ENCODE data around the gene UCN2. TPM values are rescaled to one million over a fixed set of nuclear protein-coding genes. Genes with fewer than 3 reads are reported as not detected.
"Not testable (repeated sequence)": the region's sequence is repeated elsewhere in the genome, so short reads cannot be mapped to it uniquely, and the experiment has no call there.

Gene UCN2
- total and polyA plus RNA-seq, 2 donors (not counting 3 experiments of a cell fraction or from before 2014, with no cell fraction given): 0.11 TPM; not detected in 1

DNA sequence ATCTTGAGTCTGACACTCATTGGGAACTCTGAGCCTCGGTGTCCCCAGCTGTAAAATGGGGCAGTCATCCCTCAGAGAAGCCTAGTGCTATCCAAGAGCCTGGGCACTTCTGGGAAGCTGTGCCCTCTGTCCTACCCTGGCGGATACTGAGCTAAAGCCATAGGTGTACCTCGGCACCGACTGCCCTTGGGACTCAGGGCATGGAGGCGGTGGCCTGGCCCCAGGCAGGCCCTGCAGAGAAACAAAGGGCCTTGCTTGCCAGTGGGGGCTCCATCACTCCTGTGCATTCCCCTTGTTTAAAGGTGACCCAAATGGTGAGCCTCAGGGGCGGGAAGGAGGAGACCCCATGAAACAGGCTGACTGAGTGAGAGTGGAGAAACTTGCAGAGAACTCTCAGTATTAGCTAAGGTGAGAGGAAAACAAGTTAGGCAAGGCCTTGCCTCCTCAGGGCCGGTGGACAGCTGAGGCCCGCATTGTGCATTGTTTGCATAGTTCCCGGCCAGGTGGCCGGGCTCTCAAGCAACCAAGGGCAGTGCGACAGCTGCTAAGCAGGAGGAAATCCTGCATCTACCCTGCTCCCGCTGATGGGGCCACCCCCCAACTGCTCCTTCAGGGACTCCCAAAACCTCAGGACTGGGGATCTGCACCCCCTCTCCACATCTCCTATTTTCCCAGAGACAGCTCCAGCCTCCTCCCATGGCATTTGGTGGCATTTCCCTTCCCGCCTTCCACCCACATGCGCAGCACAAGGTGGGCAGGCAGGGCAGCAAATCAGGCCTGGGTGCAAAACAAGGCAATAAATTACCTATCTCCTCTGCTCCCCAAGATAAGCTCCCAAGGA, 11.2 kb downstream of the UCN2 start:
- DNase-seq (ENCODE audit: low read depth, low spot score) (no peak), FAIRE-seq (no peak)
- Histone ChIP-seq H3K4me2 (ENCODE audit: insufficient read depth, low read length) (no peak overlapping the region), H3K9me3 (replicated peaks; ENCODE audit: control insufficient read depth, insufficient read depth, low read length) (no peaks in the 10 kb centered on the region), H2AFZ (ENCODE audit: low read depth, low read length) (no peak overlapping the region), H3K4me3 (replicated peaks in 1 of 3; ENCODE audit: insufficient read depth in 1 of 3, low read depth in 1 of 3, low read length in 3 of 3) (no peak overlapping the region), H3K9ac (replicated peaks; ENCODE audit: extremely low read depth, insufficient read depth, low read length) (no peak overlapping the region), H3K79me2 (ENCODE audit: control insufficient read depth, insufficient read depth, low read length) (no peaks in the 10 kb centered on the region), H3K4me1 (ENCODE audit: control insufficient read depth, extremely low read depth, insufficient read depth, low read length) (peaks cover 3% of the 10 kb centered on the region), H3K9me1 (replicated peaks; ENCODE audit: control insufficient read depth, extremely low read depth, insufficient read depth, low read length) (no peaks in the 10 kb centered on the region), H3K27ac (ENCODE audit: insufficient read depth, low read depth, low read length) (no peak overlapping the region), H3K36me3 (ENCODE audit: control insufficient read depth in 2 of 2, extremely low read depth in 1 of 2, insufficient read depth in 2 of 2, low read length in 2 of 2) (no peaks in the 10 kb centered on the region), H4K20me1 (replicated peaks; ENCODE audit: control insufficient read depth, extremely low read depth, insufficient read depth, low read length) (no peaks in the 10 kb centered on the region), H3K27me3 (ENCODE audit: control insufficient read depth in 2 of 2, insufficient read depth in 2 of 2, low read length in 2 of 2) (no peaks in the 10 kb centered on the region)
- ChIA-PET POLR2A (interaction anchor here (0.6 kb wide), 1 partner anchor 96 kb away, joined by 3 read pairs; no protein-coding TSS in a partner anchor), CTCF (interaction anchor here (0.7 to 6.0 kb wide), 3 partner anchors 10 to 116 kb away, joined by 4 to 63 read pairs (median 5); no protein-coding TSS in a partner anchor)
- intact Hi-C loops (cut with micrococcal nuclease): no loop called here
- TF ChIP-seq FOS (IDR thresholded peaks at IDR 0.05; ENCODE audit: borderline replicate concordance, insufficient read depth, low read length) (no peak), POLR2A (IDR thresholded peaks at IDR 0.05; ENCODE audit: low read depth, low read length) (no peak), GATA2 (IDR thresholded peaks at IDR 0.05; ENCODE audit: insufficient read depth, insufficient read length, low read depth, low read length) (no peak), POLR2AphosphoS5 (IDR thresholded peaks at IDR 0.05; ENCODE audit: insufficient read depth, low read depth, low read length) (no peak), EZH2 (IDR thresholded peaks at IDR 0.05; ENCODE audit: borderline replicate concordance, low read depth, low read length, severe bottlenecking) (no peak), MAX (IDR thresholded peaks at IDR 0.05; ENCODE audit: insufficient read depth, insufficient read length) (no peak), JUN (IDR thresholded peaks at IDR 0.05; ENCODE audit: borderline replicate concordance, insufficient read depth, insufficient read length, low read depth) (no peak)
- TF ChIP-seq, protein P1, sequence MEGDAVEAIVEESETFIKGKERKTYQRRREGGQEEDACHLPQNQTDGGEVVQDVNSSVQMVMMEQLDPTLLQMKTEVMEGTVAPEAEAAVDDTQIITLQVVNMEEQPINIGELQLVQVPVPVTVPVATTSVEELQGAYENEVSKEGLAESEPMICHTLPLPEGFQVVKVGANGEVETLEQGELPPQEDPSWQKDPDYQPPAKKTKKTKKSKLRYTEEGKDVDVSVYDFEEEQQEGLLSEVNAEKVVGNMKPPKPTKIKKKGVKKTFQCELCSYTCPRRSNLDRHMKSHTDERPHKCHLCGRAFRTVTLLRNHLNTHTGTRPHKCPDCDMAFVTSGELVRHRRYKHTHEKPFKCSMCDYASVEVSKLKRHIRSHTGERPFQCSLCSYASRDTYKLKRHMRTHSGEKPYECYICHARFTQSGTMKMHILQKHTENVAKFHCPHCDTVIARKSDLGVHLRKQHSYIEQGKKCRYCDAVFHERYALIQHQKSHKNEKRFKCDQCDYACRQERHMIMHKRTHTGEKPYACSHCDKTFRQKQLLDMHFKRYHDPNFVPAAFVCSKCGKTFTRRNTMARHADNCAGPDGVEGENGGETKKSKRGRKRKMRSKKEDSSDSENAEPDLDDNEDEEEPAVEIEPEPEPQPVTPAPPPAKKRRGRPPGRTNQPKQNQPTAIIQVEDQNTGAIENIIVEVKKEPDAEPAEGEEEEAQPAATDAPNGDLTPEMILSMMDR (IDR thresholded peaks at IDR 0.05; ENCODE audit: extremely low read depth in 1 of 2, insufficient read depth in 1 of 2, low read depth in 1 of 2, low read length in 2 of 2): no peak
- no TSS peak for BruUV-seq (replicated peaks)
- dilution Hi-C loops (cut with MboI; ENCODE audit: extremely low pct_ligation_motif_present, low sequenced_read_pairs): no loop called here

DNA sequence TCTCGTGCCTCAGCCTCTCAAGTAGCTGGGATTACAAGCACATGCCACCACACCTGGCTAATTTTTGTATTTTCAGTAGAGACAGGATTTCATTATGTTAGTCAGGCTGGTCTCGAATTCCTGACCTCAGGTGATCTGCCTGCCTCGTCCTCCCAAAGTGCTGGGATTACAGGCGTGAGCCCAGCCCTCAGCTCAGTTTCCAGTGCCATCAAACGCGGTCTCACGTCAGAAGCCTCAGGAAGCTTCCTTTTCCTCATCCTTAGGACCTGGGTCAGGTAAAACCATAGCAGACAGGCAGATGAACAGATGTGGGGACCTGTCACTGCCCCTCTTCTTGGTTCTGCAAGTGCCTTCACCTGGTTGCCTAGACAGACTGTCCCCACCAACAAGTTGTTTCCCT, 11.9 kb downstream of the UCN2 start:
- H3K79me2 ChIP-seq (ENCODE audit: control insufficient read depth, insufficient read depth, low read length); H3K9me3 ChIP-seq (replicated peaks; ENCODE audit: control insufficient read depth, insufficient read depth, low read length); H3K9me1 ChIP-seq (replicated peaks; ENCODE audit: control insufficient read depth, extremely low read depth, insufficient read depth, low read length); H3K4me3 ChIP-seq (replicated peaks in 1 of 3; ENCODE audit: insufficient read depth in 1 of 3, low read depth in 1 of 3, low read length in 3 of 3); DNase-seq (ENCODE audit: low read depth, low spot score); H3K9ac ChIP-seq (replicated peaks; ENCODE audit: extremely low read depth, insufficient read depth, low read length); intact Hi-C loops (cut with micrococcal nuclease); H3K36me3 ChIP-seq (ENCODE audit: control insufficient read depth in 2 of 2, extremely low read depth in 1 of 2, insufficient read depth in 2 of 2, low read length in 2 of 2); H3K4me2 ChIP-seq (ENCODE audit: insufficient read depth, low read length); H3K27ac ChIP-seq (ENCODE audit: insufficient read depth, low read depth, low read length); H4K20me1 ChIP-seq (replicated peaks; ENCODE audit: control insufficient read depth, extremely low read depth, insufficient read depth, low read length); FAIRE-seq; H3K27me3 ChIP-seq (ENCODE audit: control insufficient read depth in 2 of 2, insufficient read depth in 2 of 2, low read length in 2 of 2); BruUV-seq (replicated peaks); POLR2A ChIA-PET; H2AFZ ChIP-seq (ENCODE audit: low read depth, low read length); dilution Hi-C loops (cut with MboI; ENCODE audit: extremely low pct_ligation_motif_present, low sequenced_read_pairs); H3K4me1 ChIP-seq (ENCODE audit: control insufficient read depth, extremely low read depth, insufficient read depth, low read length): not testable (repeated sequence)
- CTCF ChIA-PET: interaction anchor here (0.7 to 6.0 kb wide), 4 partner anchors 30 to 151 kb away, joined by 3 to 63 read pairs (median 34); a partner anchor contains a TSS
